NT2/D1 (cell line): ENCODE data around the gene BCL11B.

ENCODE experiments used
- SUZ12 ChIP-seq: IDR thresholded peaks from 2 replicates; pipeline ENCODE4 v1.6.1; 2011; ENCODE audit not compliant: insufficient read length, insufficient read depth; ENCODE audit errors: extremely low read depth
- YY1 ChIP-seq: IDR thresholded peaks from 2 replicates; pipeline ENCODE4 v1.6.1; 2011; ENCODE audit not compliant: insufficient read length, insufficient read depth
- ZNF274 ChIP-seq: IDR thresholded peaks from 2 replicates; pipeline ENCODE4 v1.6.1; 2011; ENCODE audit warnings: mild to moderate bottlenecking, low read depth, low read length

DNA sequence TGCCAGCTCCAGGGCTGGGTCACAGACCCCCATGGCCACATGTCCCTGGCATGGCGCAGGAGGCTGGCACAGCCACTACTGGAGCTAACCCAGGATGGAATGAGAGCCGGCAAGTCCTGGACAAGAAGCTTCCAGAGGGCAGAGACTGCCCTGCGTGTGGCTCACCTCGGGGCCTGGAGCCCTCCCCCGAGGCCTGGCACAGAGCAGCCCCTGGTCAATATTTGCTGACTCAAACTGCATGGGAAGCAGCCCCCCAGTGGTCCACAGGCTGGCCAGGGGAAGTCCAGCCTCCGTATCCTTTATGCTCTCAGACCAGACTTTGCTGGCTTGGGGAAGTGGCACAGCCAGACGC is 71.4 kb downstream of the BCL11B start:
- TF ChIP-seq ZNF274 (no peak), SUZ12 (no peak), YY1 (no peak)
